IMR-90 (cell line): Measurements from ENCODE around the gene PFKP. TPM values are rescaled to one million over a fixed set of nuclear protein-coding genes. Genes with fewer than 3 reads are reported as not detected.

Experiments used
- polyA plus RNA-seq, 3 experiments: library from polyadenylated mRNA; depleted of rRNA; stranded (reverse); fragments of >200 nt; gene quantifications; 2 replicates each; pipeline ENCODE4 v1.2.3, GENCODE V29; 2012; ENCODE audit warnings: low replicate concordance in 1 of 3
- total RNA-seq: library from RNA; depleted of rRNA; stranded (reverse); fragments of >200 nt; gene quantifications from 2 replicates; pipeline ENCODE4 v1.2.3, GENCODE V29; 2012; rRNA removed

The PFKP gene
- total and polyA plus RNA-seq, 2 of the 4 experiments (the other 2 are of a cell fraction), result 223 to 294 TPM

Other genes starting within 250 kb of the PFKP start
- gene PITRM1, start 105.2 kb downstream of the PFKP start, total RNA-seq, result 111 and 124 TPM in 2 replicates
- gene PITRM1, start 105.2 kb downstream of the PFKP start, polyA plus RNA-seq (2012; rRNA removed), result 92.3 and 97.1 TPM in 2 replicates